GM21529 (cell line): Measurements from ENCODE around the gene BOD1L1.

Experiments used
- ATAC-seq: cut with Tn5 transposase; IDR thresholded peaks from one replicate; pipeline ENCODE4 v1.9.1; 2021; ENCODE audit not compliant: unreplicated experiment

Gene BOD1L1

DNA sequence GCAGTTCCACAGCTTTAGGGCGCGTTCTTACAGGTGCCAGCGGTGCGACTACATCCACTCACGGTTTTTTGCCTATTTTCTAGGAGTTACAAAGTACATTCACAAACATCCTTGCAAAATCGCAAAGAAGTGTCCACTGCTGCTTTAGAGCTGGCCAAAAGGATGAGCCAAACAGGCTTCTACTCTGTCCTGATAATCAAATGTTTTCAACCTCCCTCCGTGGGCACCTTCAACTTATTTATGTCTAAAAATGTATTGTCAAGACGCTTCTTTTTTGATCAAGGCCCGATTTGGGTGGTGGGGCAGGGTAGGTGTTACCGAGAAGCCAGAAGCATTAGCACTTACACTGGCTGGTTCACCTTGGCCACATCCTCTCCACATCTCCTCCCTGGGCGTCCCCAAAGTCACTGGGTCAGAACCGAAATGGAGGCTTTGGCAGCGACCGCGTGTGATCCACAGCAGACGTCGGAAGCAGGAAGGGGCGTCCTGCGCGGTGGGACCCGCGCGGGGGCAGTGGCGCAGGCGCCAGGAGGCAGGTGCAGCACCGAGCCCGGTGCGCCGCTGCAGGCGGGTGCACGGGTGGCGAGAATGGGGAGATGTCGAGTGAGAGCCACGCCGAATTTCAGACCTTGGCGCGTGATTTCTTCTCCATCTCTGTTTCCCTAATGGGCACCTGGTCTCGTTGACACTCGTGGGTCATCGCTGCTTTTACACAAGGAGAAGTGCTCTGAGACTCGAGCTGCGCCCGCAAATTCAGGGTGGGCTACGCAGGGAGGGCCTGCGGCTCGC, 100.1 kb downstream of the BOD1L1 start:
- no peak for ATAC-seq

DNA sequence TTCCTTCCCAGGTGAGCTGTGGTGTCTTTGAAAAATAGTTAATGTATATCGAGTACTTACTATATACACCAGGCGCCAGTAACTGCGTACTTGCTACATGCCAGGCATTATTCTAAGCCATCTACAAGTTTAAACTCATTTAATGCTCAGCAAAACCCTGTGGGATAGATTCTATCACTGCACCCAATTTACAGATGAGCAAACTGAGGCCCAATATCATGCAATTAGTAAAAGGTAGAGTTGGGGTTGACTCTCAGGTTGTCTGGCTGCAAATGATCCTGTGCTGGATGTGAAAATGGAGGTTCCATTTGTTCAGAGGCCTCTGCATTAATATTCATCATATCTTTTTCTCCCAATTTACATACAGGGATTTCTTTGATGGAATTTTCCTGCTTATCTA, 100.9 kb downstream of the BOD1L1 start:
- no peak for ATAC-seq

DNA sequence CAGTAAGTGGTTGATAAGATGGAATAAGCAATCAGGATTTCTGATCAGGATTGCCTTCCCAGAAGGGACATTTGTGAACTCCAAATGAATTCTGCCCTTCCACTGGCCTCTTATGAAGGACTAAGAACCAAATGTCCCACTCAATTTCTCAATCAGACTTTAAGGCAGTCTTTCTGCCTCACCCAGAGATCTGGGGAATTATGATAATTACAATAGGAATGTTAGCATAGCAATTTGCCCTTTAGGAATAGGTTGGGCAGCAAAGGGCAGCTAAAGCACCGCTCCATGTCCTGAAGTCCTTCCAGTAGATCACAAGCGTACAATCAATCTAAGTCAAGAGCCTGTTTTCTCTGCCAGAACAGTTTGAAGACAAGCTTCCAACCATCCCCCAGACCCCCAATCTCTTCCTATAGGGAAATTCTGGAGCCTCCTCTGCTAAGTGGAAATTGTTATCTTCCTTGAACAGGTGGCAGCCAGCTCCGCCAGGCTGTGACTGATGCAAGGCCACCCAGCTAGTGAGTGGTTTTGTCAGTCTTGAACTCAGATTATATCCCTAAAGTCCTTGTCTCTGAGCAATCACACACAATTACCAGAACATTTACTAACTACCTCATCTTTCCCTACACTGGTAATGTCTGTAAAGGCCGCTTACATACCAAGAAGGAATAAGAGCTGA, 101.8 kb downstream of the BOD1L1 start:
- no peak for ATAC-seq

DNA sequence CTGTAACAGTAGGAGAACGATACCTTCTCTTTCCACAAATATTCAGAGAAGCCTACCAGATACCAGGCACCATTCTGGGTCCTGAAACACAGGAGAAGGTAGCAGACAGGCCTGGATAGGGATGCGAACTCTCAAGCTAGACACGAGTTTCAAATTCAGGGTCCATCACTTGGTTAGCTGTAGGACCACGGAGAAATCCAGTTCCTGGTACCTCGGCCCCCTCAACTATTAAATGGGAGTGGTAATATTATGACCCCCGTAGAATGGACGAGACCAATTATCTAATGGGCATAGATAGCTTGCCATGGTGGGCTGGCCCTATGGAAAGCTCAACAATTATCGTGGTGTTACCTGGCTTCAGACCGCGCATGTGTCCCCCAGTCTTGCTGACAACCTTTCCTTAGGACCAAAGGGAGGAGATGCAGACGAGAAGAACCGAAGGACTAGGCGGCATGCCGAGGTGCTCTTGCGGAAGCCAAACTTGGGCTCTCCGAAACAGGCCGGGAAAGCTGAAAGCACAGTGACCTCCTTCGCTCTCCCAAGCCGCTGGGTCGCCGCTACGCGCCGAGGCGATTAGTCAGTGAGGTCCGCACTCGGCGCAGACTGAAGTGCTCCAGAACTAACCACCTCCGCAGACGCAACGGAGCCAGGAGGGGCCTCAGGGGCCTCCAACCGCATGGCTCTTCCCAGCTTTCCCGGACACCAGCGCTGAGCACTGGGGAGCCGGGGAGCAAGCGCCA, 102.9 kb downstream of the BOD1L1 start:
- ATAC-seq = no peak

DNA sequence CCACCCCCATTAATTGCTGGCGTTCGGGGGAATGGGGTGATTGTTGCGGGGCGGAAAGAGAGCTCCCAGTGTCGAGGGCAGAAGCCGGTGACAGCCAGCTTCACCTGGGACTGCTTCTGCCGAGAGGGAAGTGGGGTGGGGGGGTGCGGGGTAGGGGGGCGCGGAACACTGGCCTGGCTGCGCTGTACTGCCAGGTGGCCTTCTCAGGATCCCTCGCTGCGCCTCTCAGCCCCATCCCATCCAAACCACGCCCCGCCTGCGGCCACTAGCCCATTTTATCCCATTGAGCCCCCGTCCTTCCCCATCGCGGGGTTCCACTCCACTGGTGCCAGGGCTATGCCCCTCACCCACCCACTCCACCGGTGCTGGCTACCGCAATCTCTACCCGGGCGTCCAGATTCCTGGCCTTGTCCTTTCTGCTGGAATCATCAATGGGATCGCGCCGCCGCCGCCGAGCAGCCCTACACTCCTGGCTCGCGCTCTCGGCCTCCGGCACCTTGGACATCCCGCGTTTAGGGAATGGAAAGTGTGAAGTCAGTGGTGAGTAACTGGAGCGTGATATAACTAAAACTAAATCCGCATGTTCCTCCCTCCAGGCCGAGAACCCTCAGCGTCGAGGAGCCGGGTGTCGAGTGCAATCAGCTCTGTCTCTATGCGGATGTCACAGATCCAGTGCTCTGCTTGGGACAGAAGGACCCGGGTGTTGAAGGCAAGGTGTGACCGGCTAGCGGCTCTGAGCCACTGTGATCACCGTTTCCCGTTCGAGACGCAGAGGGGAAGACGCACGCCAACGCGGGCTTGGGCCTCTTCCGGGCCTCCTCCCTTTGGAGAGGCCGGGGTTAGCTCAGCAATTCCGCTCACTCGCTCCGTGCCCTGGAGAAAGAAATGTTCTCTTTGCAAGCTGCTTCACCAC, 103.7 kb downstream of the BOD1L1 start:
- ATAC-seq = no peak

DNA sequence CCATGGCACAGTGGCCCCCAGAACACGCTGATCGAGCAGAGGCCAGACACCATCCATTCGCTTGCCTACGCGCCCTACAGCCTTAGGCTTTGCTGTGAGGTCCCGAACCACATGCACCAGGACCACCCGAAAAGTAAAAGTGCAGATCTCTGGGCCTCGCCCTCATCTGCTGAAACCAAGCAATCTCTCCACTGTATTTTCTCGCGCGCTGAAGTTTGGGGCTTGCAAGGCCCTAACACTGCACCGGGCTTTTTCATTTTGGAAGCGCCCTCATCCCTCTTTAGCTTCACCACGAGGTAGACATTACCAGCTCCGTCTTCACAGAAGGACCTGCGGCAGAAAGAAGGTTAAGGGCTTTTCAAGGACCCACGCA, 104.4 kb downstream of the BOD1L1 start:
- no peak for ATAC-seq

DNA sequence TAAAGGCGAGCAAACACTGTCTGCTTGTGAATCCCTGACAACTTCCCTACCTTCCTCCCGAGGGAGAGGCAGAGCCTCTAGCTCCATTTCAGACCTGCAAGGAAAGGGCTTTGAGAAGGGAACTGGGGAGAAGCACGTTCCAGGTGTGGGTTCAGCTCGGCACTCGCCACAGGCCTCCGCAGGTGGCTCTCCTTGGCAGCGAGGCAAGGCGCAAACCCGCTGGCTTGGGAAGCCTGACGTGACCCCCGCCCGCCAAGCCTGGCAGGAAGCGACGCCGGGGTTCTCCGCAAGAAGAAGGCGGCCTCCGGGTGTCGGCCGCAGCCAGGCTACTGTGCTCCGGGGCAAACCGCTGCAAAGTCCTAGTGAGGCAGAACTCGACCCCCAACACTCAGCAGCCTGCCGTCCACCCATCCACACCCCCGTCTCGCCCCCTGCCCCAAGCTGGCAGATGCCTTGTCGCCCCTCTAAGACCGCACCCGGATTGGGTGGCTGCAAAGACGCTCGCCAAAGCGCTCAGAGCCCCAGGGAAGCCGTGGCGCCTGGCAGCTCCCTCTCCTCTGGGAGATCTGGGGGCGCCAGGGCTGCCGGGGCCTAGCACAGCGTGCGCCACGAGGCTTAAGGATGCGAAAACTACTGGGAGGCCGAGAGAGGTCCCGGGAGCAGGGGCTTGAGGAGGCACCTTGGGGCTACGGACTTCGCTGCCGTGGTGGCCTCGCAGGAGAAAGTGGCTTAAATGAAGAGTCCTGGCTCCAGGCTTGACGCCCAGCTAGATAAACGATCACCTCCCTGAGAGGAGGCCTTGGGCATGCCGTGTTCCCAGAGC, 105.0 kb downstream of the BOD1L1 start:
- ATAC-seq = no peak

DNA sequence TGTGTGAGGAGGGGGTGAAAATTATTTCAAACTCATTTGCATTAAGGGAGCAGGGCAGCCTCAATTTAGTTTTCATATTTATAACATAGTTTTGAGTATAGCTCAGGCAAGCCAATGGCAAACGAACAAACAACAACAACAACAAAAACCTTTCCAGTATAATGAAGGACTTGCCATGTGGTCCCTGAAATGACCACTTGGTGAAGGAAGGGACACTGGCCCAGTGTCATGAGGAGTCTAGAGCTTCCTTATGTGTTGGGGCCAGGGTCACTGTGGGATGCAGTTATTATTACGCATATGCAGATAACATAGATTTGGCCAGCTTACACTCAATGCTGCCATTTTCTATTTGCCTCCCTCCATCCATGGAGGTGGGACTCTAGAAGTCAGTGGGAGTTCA, 106.5 kb downstream of the BOD1L1 start:
- no peak for ATAC-seq
